H9 (cell line): Measurements from ENCODE around the gene CXCL1. TPM values are rescaled to one million over a fixed set of nuclear protein-coding genes. Genes with fewer than 3 reads are reported as not detected.

Experiments
- DNase-seq: peaks from one replicate; pipeline ENCODE4 v3.0.0-alpha.2; 2017
- H2AFZ ChIP-seq: one replicate; pipeline ENCODE4 v1.6.1; 2013; ENCODE audit warnings: mild to moderate bottlenecking, low read length, control low read depth, moderate library complexity
- H2AK5ac ChIP-seq: 2 replicates; pipeline ENCODE4 v1.6.1; 2013; ENCODE audit warnings: low read length, control low read depth, mixed read lengths; ENCODE audit not compliant: insufficient read length
- H2BK120ac ChIP-seq: one replicate; pipeline ENCODE4 v1.6.1; 2013; ENCODE audit warnings: low read depth, mild to moderate bottlenecking, low read length, control low read depth, inconsistent platforms; ENCODE audit not compliant: poor library complexity, severe bottlenecking
- H2BK12ac ChIP-seq: 2 replicates; pipeline ENCODE4 v1.6.1; 2013; ENCODE audit warnings: low read length, control low read depth, mixed read lengths, low read depth; ENCODE audit not compliant: insufficient read length
- H2BK15ac ChIP-seq: 2 replicates; pipeline ENCODE4 v1.6.1; 2013; ENCODE audit warnings: low read depth, low read length, control low read depth
- H2BK20ac ChIP-seq: one replicate; pipeline ENCODE4 v1.6.1; 2013; ENCODE audit warnings: low read depth, mild to moderate bottlenecking, low read length, control low read depth, inconsistent platforms; ENCODE audit not compliant: poor library complexity, severe bottlenecking
- H2BK5ac ChIP-seq: 2 replicates; pipeline ENCODE4 v1.6.1; 2013; ENCODE audit warnings: low read length, control low read depth, mixed read lengths; ENCODE audit not compliant: insufficient read length
- H3K14ac ChIP-seq: 2 replicates; pipeline ENCODE4 v1.6.1; 2013; ENCODE audit warnings: low read length, control low read depth; ENCODE audit not compliant: insufficient read depth
- H3K18ac ChIP-seq: 2 replicates; pipeline ENCODE4 v1.6.1; 2013; ENCODE audit warnings: low read depth, mild to moderate bottlenecking, mixed read lengths, low read length, control low read depth; ENCODE audit not compliant: insufficient read length
- H3K23ac ChIP-seq: 2 replicates; pipeline ENCODE4 v1.6.1; 2013; ENCODE audit warnings: low read length, control low read depth, mixed read lengths, low read depth; ENCODE audit not compliant: insufficient read length
- H3K23me2 ChIP-seq: 2 replicates; pipeline ENCODE4 v1.6.1; 2013; ENCODE audit warnings: low read depth, mild to moderate bottlenecking, mixed read lengths, low read length, control low read depth; ENCODE audit not compliant: insufficient read length, poor library complexity, severe bottlenecking
- H3K27ac ChIP-seq: 2 replicates; pipeline ENCODE4 v1.5.1; 2013; ENCODE audit warnings: low read length, control low read depth, mixed read lengths, low read depth; ENCODE audit not compliant: insufficient read length
- H3K27me3 ChIP-seq: 2 replicates; pipeline ENCODE4 v1.6.1; 2013; ENCODE audit warnings: low read length, control low read depth, inconsistent platforms; ENCODE audit not compliant: insufficient read depth
- H3K4ac ChIP-seq: 2 replicates; pipeline ENCODE4 v1.6.1; 2013; ENCODE audit warnings: low read depth, mild to moderate bottlenecking, control low read depth, inconsistent platforms, low read length, moderate library complexity
- H3K4me1 ChIP-seq: 2 replicates; pipeline ENCODE4 v1.6.1; 2013; ENCODE audit warnings: low read length, control low read depth, inconsistent platforms; ENCODE audit not compliant: insufficient read depth
- H3K4me2 ChIP-seq: 2 replicates; pipeline ENCODE4 v1.6.1; 2013; ENCODE audit warnings: low read length, control low read depth, mixed read lengths; ENCODE audit not compliant: insufficient read length, insufficient read depth
- H3K56ac ChIP-seq: 2 replicates; pipeline ENCODE4 v1.6.1; 2013; ENCODE audit warnings: low read depth, mild to moderate bottlenecking, mixed read lengths, low read length, control low read depth; ENCODE audit not compliant: insufficient read length
- H3K79me1 ChIP-seq: 2 replicates; pipeline ENCODE4 v1.6.1; 2013; ENCODE audit warnings: low read depth, mild to moderate bottlenecking, moderate library complexity, low read length, control low read depth, inconsistent platforms; ENCODE audit not compliant: insufficient read depth, poor library complexity, severe bottlenecking
- H3K79me2 ChIP-seq: 2 replicates; pipeline ENCODE4 v1.6.1; 2013; ENCODE audit warnings: low read length, control low read depth, inconsistent platforms; ENCODE audit not compliant: insufficient read depth
- H3K9ac ChIP-seq: 2 replicates; pipeline ENCODE4 v1.6.1; 2013; ENCODE audit warnings: low read length, control low read depth, mixed read lengths; ENCODE audit not compliant: insufficient read length; ENCODE audit errors: extremely low read depth
- H3K9me3 ChIP-seq: one replicate; pipeline ENCODE4 v1.6.1; 2013; ENCODE audit warnings: low read depth, low read length, inconsistent platforms; ENCODE audit not compliant: control insufficient read depth
- H3T11ph ChIP-seq: one replicate; pipeline ENCODE4 v1.6.1; 2013; ENCODE audit warnings: mild to moderate bottlenecking, low read length, control low read depth, inconsistent platforms
- H4K20me1 ChIP-seq: one replicate; pipeline ENCODE4 v1.6.1; 2013; ENCODE audit not compliant: control insufficient read depth, insufficient read length, insufficient read depth
- H4K5ac ChIP-seq: 2 replicates; pipeline ENCODE4 v1.6.1; 2013; ENCODE audit warnings: low read depth, mild to moderate bottlenecking, mixed read lengths, low read length, control low read depth; ENCODE audit not compliant: insufficient read length
- H4K8ac ChIP-seq: replicated peaks from 2 replicates; pipeline ENCODE4 v1.6.1; 2013; ENCODE audit warnings: low read length, control low read depth, mixed read lengths, low read depth; ENCODE audit not compliant: insufficient read length
- H4K91ac ChIP-seq: 2 replicates; pipeline ENCODE4 v1.6.1; 2013; ENCODE audit warnings: low read depth, mild to moderate bottlenecking, moderate library complexity, mixed read lengths, low read length, control low read depth; ENCODE audit not compliant: insufficient read length
- H3K27ac Mint-ChIP-seq, 3 experiments: 2 replicates in 2 of 3; 3 replicates in 1 of 3; pipeline ENCODE4 v1.8.0; 2020 to 2021; ENCODE audit warnings: mixed read lengths in 3 of 3, mild to moderate bottlenecking in 1 of 3, moderate library complexity in 1 of 3
- H3K27me3 Mint-ChIP-seq: 2 replicates; pipeline ENCODE4 v1.8.0; 2021; ENCODE audit warnings: low read depth, mild to moderate bottlenecking, moderate library complexity, mixed read lengths
- H3K36me3 Mint-ChIP-seq, 3 experiments: 2 replicates in 2 of 3; 3 replicates in 1 of 3; pipeline ENCODE4 v1.8.0; 2020 to 2021; ENCODE audit warnings: low read depth in 3 of 3, mixed read lengths in 3 of 3; ENCODE audit not compliant: insufficient read depth in 1 of 3
- H3K4me1 Mint-ChIP-seq, 2 experiments: 2 replicates each; pipeline ENCODE4 v1.8.0; 2020; ENCODE audit warnings: mixed read lengths in 2 of 2
- H3K4me3 Mint-ChIP-seq, 2 experiments: 2 replicates in 1 of 2; 3 replicates in 1 of 2; pipeline ENCODE4 v1.8.0; 2020 to 2021; ENCODE audit warnings: mild to moderate bottlenecking in 2 of 2, mixed read lengths in 2 of 2, moderate library complexity in 1 of 2
- H3K9me3 Mint-ChIP-seq, 2 experiments: 2 replicates in 1 of 2; 3 replicates in 1 of 2; pipeline ENCODE4 v1.8.0; 2020; ENCODE audit warnings: mild to moderate bottlenecking in 2 of 2, mixed read lengths in 2 of 2, moderate library complexity in 1 of 2
- CTCF ChIP-seq: fragments of 200-600 bp; sonication (generic); conservative IDR thresholded peaks from 3 replicates; pipeline ENCODE4 v1.8.0; 2021; ENCODE audit warnings: antibody characterized with exemption, mild to moderate bottlenecking
- WGBS: extraction: QIAGEN DNeasy Blood & Tissue Kit; methylation state at CpG from one replicate; pipeline ENCODE4 v1.1.7; 2013; ENCODE audit warnings: missing lambda C conversion rate, low lambda C conversion rate, mixed read lengths; ENCODE audit not compliant: insufficient read length; ENCODE audit errors: extremely low coverage; 5-methylcytosine and 5-hydroxymethylcytosine counted together
- total RNA-seq: library from RNA; stranded (reverse); gene quantifications from 2 replicates; pipeline ENCODE4 v1.2.1, GENCODE V29; 2021

Gene CXCL1
- total RNA-seq, 1 experiment from 2014 or later: 0.20 TPM

DNA sequence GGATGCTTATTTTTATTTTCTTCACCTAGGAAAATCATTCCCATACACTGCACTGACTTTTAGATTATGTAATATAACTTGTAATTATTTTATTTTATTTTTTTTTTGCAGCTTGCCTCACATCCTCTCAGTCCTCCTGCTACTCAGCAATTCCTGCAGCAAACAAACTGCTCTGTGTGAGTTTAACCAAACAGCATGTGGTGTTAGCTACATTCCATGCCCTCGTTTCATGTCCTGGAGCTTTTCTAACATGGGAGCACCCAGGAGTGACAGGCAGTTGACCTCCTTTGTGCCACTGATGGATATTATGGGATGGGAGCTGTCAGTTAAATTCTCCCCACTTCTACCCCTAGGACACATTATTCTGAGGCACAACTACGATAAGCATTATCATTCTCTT lies 24.8 kb downstream of the CXCL1 start:
- Histone ChIP-seq H3K23me2 (no peaks in the 10 kb centered on the region), H3K27me3 (no peaks in the 10 kb centered on the region), H2BK15ac (no peak overlapping the region), H2BK120ac (no peak overlapping the region), H4K91ac (no peak overlapping the region), H2BK5ac (no peak overlapping the region), H4K20me1 (no peaks in the 10 kb centered on the region), H3K79me2 (no peaks in the 10 kb centered on the region), H3K27ac (no peak overlapping the region), H3K14ac (no peak overlapping the region), H2BK12ac (no peak overlapping the region), H3K4ac (no peak overlapping the region), H3T11ph (no peak overlapping the region), H4K8ac (no peak overlapping the region), H3K79me1 (no peaks in the 10 kb centered on the region), H3K18ac (no peak overlapping the region), H4K5ac (no peak overlapping the region), H2AFZ (no peak overlapping the region), H3K4me1 (no peaks in the 10 kb centered on the region), H3K9me3 (no peaks in the 10 kb centered on the region), H2BK20ac (no peak overlapping the region), H3K23ac (no peak overlapping the region), H3K4me2 (no peak overlapping the region), H3K56ac (no peak overlapping the region), H3K9ac (no peak overlapping the region), H2AK5ac (no peak overlapping the region)
- Mint-ChIP-seq H3K27ac (no peak overlapping the region), H3K4me1 (no peaks in the 10 kb centered on the region), H3K4me3 (no peak overlapping the region), H3K36me3 (no peaks in the 10 kb centered on the region), H3K27me3 (no peaks in the 10 kb centered on the region; the same call in 1 of the 2 replicates), H3K9me3 (no peaks in the 10 kb centered on the region)
- DNase-seq: no peak
- no peak for TF ChIP-seq CTCF
- no CpG with 5 or more reads among the region's 2 CpGs for WGBS
